Choroid plexus epithelial cell (primary cell): Measurements from ENCODE around the gene TP53RK.

Source experiments
- DNase-seq: peaks from one replicate; pipeline ENCODE4 v3.0.0-alpha.2; 2010; ENCODE audit warnings: low read depth
- H3K4me3 ChIP-seq: 2 replicates; pipeline ENCODE4 v1.5.1; 2011; ENCODE audit warnings: low read depth, mild to moderate bottlenecking, control low read depth, low read length, moderate library complexity
- TF ChIP-seq, protein P1 (sequence below): conservative IDR thresholded peaks from 2 replicates; pipeline ENCODE4 v1.5.1; 2011; ENCODE audit warnings: low read depth, mild to moderate bottlenecking, control low read depth, inconsistent platforms, low read length, moderate library complexity

The TP53RK gene

DNA sequence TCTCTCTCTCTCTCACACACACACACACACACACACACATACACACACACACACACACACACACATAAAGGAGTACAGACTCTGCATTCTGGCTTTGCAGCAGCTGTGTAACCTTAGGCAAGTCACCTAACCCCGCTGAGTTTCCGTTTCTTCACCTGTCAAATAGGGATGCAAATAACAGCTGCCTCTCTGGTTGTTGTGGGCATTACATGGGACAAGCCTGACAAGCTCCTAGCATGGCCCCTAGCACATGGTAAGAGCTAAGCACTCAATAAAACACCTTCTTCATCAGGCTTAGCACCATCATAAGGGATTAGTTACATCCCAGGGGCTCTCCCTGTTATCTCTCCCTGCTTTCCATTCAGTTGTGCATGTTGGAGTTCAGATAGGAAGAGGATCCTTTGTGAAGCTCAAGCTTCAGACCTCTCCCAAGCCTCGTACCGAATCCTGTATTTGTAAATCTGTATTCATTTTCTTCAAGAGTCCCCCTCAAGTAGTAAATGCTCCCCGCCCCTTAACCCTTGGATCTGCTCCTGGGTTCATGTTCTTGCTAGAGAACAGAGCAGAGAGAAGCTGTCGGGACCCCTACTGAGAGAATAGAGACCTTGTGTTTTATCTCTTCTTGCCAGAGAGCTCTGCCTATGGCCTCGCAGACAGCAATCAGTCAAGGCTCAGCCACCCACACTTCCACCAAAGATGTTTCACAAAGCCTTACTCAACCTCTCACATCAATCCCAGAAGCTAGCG is 40.2 kb downstream of the TP53RK start:
- TF ChIP-seq, protein P1, sequence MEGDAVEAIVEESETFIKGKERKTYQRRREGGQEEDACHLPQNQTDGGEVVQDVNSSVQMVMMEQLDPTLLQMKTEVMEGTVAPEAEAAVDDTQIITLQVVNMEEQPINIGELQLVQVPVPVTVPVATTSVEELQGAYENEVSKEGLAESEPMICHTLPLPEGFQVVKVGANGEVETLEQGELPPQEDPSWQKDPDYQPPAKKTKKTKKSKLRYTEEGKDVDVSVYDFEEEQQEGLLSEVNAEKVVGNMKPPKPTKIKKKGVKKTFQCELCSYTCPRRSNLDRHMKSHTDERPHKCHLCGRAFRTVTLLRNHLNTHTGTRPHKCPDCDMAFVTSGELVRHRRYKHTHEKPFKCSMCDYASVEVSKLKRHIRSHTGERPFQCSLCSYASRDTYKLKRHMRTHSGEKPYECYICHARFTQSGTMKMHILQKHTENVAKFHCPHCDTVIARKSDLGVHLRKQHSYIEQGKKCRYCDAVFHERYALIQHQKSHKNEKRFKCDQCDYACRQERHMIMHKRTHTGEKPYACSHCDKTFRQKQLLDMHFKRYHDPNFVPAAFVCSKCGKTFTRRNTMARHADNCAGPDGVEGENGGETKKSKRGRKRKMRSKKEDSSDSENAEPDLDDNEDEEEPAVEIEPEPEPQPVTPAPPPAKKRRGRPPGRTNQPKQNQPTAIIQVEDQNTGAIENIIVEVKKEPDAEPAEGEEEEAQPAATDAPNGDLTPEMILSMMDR, result no peak
- DNase-seq, result no peak

DNA sequence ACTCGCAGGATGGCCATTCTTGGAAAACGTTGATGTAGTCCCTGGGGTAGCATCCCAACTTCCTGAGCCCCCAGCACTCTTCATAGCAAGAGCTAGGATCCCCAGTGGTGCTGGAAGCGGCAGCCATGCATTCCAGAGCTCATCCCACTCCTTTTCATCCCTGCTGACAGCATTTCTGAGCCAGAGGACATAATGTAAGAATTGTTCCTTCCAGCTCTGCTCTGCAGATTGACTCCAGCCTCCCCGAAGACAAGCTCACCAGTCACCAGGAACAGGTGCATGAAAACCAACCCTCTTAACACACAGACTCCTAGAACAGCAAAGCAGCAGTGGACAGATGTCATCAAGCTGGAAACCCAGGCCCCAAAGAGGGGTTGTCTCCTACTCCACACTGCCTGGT is 41.8 kb downstream of the TP53RK start:
- TF ChIP-seq, protein P1, result no peak
- no peak for DNase-seq
- no peak overlapping the region for H3K4me3 ChIP-seq

More for the DNA sequence above, 40.2 kb downstream of the TP53RK start:
- no peak overlapping the region for H3K4me3 ChIP-seq

DNA sequence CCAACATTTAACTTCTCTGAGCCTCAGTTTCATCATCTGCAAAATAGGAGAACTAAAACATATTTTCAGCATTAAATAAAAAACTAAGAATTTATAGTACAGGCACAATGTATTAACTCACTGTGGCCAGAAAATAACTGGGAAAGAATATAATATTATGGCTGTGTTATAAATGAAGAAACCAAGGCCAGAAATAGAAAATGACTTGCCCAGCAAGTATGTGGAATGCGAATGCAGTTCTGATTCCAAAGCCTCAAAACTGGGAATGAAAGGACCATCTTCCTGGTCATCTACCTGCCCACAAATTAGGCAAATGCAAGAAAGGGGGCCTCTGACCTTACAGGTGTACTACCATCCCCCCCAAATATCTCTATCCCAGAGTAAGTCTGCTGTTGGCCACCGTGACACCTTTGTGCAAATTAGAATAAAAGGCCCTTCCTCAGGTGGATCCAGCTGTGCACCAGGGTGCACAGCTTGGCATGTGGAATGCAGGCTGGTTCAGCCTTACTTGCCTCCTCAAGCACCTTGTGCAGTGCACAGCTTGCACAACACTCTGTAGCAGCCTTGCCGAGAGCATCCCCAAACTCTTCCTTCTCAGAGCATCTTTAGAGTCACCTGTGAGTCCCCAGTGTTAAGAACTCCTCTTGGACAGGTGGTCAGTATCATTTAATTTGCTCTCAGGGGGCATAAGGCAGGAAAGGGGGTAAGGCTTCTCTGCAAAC is 42.4 kb downstream of the TP53RK start:
- TF ChIP-seq, protein P1, result no peak
- H3K4me3 ChIP-seq, result no peak overlapping the region
- no peak for DNase-seq

DNA sequence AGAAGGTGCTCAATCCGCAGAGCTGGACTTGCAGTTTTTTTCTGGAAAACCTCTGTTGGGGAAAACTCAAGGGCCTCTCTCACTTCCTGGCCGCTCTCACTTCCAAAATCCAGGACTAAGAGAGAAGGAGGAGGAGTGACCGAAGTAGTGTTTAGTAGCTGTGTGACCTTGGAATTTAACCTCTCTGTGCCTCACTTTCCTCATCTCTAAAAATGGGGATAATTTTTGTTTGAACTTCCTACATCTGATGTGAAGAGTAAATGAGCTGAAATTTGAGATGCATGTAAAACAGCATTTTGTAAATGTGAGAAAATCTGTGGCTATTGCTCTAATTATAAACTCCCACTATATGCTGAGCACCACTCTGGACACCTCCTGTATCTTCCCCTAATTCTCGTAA is 43.1 kb downstream of the TP53RK start:
- no peak for DNase-seq
- H3K4me3 ChIP-seq, result no peak overlapping the region
- TF ChIP-seq, protein P1, result no peak

GRCh38 chr20:46644733-46645132 is 44.5 kb downstream of the TP53RK start:
- TF ChIP-seq, protein P1, result no peak
- no peak for DNase-seq
- no peak overlapping the region for H3K4me3 ChIP-seq

DNA sequence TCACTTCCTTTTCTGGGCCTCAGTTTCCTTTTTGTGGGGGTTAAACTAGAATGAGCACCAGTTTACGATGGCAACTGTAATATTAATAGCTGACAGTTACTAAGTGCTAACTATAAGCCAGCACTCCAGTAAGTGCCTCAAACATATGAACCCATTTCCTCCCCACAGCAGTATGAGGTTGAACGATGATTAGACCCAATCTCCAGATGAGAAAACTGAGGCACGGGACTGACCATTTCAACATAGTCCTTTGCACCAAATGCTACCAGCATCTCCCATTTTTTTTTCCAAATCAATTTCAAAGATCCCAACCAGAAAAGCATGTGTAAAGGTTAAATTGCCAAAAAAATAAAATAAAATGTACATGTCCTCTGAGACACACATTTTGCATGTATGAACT is 45.1 kb downstream of the TP53RK start:
- TF ChIP-seq, protein P1, result no peak
- no peak for DNase-seq
- H3K4me3 ChIP-seq, result no peak overlapping the region
